Stimulated activated effector memory CD8-positive, alpha-beta T cell treated with anti-CD3 and anti-CD28 coated beads, Interleukin-12 subunit alpha, Interleukin-12 subunit beta, amount 100 ng/mL, for 72 hours (primary cell): Measurements from ENCODE around the gene PSMD5.

ENCODE experiments used
- ATAC-seq: fragments of 150-1000 bp; cut with Tn5 transposase; 2 replicates; pipeline ENCODE4 v1.10.0; 2021
- DNase-seq, 2 donors: peaks; one replicate each; pipeline ENCODE4 v3.0.0; 2021 to 2022; ENCODE audit warnings: low spot score in 2 of 2
- H3K27ac Mint-ChIP-seq: one replicate; pipeline ENCODE4 v1.8.0; 2022; ENCODE audit warnings: mild to moderate bottlenecking, mixed read lengths
- H3K36me3 Mint-ChIP-seq: one replicate; pipeline ENCODE4 v1.8.0; 2022; ENCODE audit warnings: mild to moderate bottlenecking, mixed read lengths
- H3K4me1 Mint-ChIP-seq: one replicate; pipeline ENCODE4 v1.8.0; 2022; ENCODE audit warnings: mixed read lengths
- H3K4me3 Mint-ChIP-seq: one replicate; pipeline ENCODE4 v1.8.0; 2022; ENCODE audit warnings: mild to moderate bottlenecking, mixed read lengths
- H3K9me3 Mint-ChIP-seq: one replicate; pipeline ENCODE4 v1.8.0; 2022; ENCODE audit warnings: mixed read lengths

PSMD5 gene

GRCh38 chr9:120842685-120843485 lies at the start of gene PSMD5:
PSMD5 (minus strand) TSS chr9:120842922; CDS start chr9:120842909, 13 bp downstream.
- H3K9me3 Mint-ChIP-seq = no peaks in the 10 kb centered on the region
- H3K27ac Mint-ChIP-seq = peak within 1 kb of the TSS; percentile 100
- peaks cover 74% of the 10 kb centered on the region for H3K4me1 Mint-ChIP-seq
- peak within 1 kb of the TSS; percentile 100 for H3K4me3 Mint-ChIP-seq
- ATAC-seq (peak; percentile 95), DNase-seq (peak; percentile 95 to 97)
- H3K36me3 Mint-ChIP-seq = peaks cover 97% of the 10 kb centered on the region

DNA sequence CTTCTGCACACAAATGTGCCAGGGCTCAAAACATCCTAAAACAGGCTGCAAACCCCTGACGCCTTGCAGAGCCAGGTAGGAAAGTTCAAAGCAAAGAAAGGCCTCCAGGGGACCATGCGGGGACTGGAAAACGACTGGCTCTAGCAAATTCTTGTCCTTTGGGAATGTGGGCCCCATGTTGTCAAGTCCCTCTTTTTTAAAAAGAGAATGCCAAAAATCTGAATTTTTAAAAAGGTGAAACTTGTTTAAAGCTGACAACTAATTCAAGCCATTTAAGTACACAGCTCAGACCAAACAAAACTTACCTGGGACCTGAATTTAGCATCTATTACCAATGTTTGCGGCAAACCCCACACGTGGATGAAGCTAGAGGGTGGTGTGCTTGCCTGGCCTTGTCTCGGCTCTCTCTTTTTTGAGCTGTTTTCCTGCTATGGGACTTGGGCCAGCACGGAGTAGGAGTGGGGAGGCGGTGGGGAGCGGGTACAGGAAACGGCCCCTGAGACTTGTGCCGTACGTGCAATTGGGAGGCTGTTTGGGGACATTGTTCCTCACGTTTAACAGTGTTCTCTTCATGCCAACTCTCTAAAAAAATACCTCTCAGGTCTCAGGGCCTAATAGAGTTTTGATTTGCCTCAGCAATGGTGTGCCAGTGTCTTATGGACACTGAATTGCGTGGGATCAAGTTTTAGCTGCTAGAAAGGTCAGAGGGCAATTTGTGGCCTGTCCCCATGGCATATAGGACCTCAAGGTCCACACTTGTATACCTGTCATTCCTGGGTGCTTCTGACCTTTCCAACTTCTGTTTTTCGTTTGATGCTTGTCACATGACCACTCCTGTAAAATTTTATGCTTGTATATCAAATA lies 49.4 kb upstream of the PSMD5 start:
- Mint-ChIP-seq H3K4me1 (peaks cover 54% of the 10 kb centered on the region), H3K27ac (peak overlapping the region; percentile 94), H3K36me3 (peaks cover 72% of the 10 kb centered on the region), H3K4me3 (peak overlapping the region; percentile 64), H3K9me3 (no peaks in the 10 kb centered on the region)
- ATAC-seq (peak; percentile 19), DNase-seq (peak in 1 of 2 donors; percentile 60)

GRCh38 chr9:120891245-120891883 lies 48.6 kb upstream of the PSMD5 start:
- Mint-ChIP-seq H3K9me3 (no peaks in the 10 kb centered on the region), H3K36me3 (peaks cover 64% of the 10 kb centered on the region), H3K4me1 (peaks cover 51% of the 10 kb centered on the region), H3K27ac (peak overlapping the region; percentile 94), H3K4me3 (peak overlapping the region; percentile 64)
- ATAC-seq = peak; percentile 61
- DNase-seq = peak in 1 of 2 donors; percentile 73

DNA sequence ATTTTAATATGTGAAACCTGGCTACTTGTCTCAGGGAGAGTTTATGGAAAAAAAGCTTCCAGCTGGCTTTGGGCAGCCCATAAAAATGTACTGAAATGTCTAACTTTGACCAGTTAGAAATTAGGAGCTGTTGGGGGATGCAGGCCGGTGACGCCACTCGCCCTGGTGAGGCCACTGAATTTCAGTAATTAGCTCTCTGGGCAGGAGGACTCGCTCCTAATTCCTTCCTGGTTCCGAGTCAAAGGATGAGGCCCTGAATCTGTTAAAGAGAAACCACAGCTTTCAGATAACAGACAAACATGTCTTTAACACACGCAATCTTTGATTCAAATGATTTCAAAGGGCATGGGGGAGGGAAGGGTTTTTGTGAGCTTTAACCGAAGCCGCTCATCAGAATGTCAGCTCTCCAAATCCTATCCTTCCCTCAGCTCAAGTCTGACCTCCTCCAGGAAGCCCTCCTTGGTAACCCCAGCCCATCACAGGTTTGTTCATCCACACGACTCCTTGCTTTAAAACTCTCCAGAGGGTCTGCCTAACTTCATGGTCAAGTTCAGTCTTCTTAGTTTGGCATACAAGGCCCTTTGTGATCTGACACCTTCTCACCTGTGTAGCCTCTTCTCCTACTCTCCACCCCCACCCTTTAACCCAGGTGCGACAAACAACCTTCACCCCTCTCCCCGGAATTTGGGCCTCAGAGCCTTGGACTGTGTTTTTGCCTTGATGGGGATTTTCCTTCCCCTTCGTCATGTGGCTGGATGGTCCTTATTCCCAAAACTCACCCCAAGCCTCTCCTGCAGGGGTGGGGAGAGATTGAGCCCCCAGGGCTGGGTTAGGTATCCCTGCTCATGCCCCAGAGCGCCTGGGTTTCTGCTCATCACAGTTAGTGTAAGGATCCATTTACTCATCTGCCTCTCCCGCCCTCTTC lies 47.9 kb upstream of the PSMD5 start:
- no peak for ATAC-seq
- DNase-seq = peak in 1 of 2 donors; percentile 60
- Mint-ChIP-seq H3K36me3 (peaks cover 56% of the 10 kb centered on the region), H3K9me3 (no peaks in the 10 kb centered on the region), H3K4me1 (peaks cover 56% of the 10 kb centered on the region), H3K27ac (peak overlapping the region; percentile 94), H3K4me3 (peak overlapping the region; percentile 64)

GRCh38 chr9:120889606-120890271 lies 47.0 kb upstream of the PSMD5 start:
- H3K9me3 Mint-ChIP-seq = no peaks in the 10 kb centered on the region
- peak overlapping the region; percentile 94 for H3K27ac Mint-ChIP-seq
- no peak for DNase-seq
- ATAC-seq = no peak
- H3K4me3 Mint-ChIP-seq = peak overlapping the region; percentile 64
- H3K36me3 Mint-ChIP-seq = peaks cover 48% of the 10 kb centered on the region
- H3K4me1 Mint-ChIP-seq = peaks cover 56% of the 10 kb centered on the region

DNA sequence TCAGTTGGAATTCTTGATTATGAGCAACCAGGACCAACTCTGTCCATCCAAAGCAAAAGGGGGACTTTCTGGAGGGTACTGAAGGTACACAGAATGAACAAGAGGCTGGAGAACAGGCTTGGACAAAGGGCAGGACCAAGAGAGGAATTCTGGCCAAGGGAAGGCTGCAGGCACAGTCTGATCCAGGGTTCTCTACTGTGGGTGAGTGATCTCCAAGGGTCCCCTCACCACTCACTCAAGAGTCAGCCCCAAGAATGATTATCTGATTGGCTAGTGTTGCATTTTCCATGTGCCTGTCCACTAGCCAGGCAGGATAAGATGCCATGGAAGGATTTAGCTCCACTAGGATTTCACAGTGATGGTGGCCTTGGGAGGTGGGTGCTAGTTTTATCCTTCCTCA lies 45.9 kb upstream of the PSMD5 start:
- peak overlapping the region; percentile 94 for H3K27ac Mint-ChIP-seq
- no peaks in the 10 kb centered on the region for H3K9me3 Mint-ChIP-seq
- DNase-seq (no peak), ATAC-seq (no peak)
- H3K4me1 Mint-ChIP-seq = peaks cover 56% of the 10 kb centered on the region
- peaks cover 37% of the 10 kb centered on the region for H3K36me3 Mint-ChIP-seq
- H3K4me3 Mint-ChIP-seq = no peak overlapping the region

GRCh38 chr9:120886490-120886967 lies 43.8 kb upstream of the PSMD5 start:
- H3K36me3 Mint-ChIP-seq = peaks cover 16% of the 10 kb centered on the region
- H3K4me1 Mint-ChIP-seq = peaks cover 43% of the 10 kb centered on the region
- no peak overlapping the region for H3K4me3 Mint-ChIP-seq
- ATAC-seq = peak; percentile 50
- H3K9me3 Mint-ChIP-seq = no peaks in the 10 kb centered on the region
- no peak overlapping the region for H3K27ac Mint-ChIP-seq
- no peak for DNase-seq

DNA sequence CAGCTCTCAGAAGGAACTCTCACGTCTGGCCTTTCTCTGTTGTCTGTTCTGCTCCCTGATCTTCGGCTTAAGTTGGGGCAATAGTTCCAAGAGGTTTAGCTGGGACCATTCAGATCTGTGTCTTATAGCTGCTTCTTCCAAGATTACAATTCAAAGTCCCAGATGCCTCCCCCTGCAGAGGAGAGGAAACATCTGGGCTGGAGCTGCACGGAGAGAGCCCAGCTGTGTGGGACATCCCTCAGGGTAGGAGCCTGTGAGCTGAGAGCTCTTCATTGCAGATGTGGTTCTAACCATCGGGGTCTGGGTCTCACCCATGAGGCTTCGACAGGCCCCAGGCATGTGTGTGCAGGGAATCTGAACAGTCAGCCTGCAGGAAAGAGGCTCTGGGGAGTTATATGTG lies 43.2 kb upstream of the PSMD5 start:
- DNase-seq = no peak
- Mint-ChIP-seq H3K27ac (no peak overlapping the region), H3K4me3 (no peak overlapping the region), H3K9me3 (no peaks in the 10 kb centered on the region), H3K4me1 (peaks cover 37% of the 10 kb centered on the region), H3K36me3 (peaks cover 10% of the 10 kb centered on the region)
- ATAC-seq = peak; percentile 4

GRCh38 chr9:120885457-120885856 lies 42.7 kb upstream of the PSMD5 start:
- peaks cover 32% of the 10 kb centered on the region for H3K4me1 Mint-ChIP-seq
- H3K4me3 Mint-ChIP-seq = no peak overlapping the region
- no peak for ATAC-seq
- peaks cover 5% of the 10 kb centered on the region for H3K36me3 Mint-ChIP-seq
- H3K9me3 Mint-ChIP-seq = no peaks in the 10 kb centered on the region
- DNase-seq = no peak
- H3K27ac Mint-ChIP-seq = no peak overlapping the region

- Mint-ChIP-seq H3K36me3 (peaks cover 5% of the 10 kb centered on the region), H3K27ac (no peak overlapping the region), H3K4me1 (peaks cover 37% of the 10 kb centered on the region), H3K9me3 (no peaks in the 10 kb centered on the region), H3K4me3 (no peak overlapping the region)
- ATAC-seq (no peak), DNase-seq (no peak)
Measured at GRCh38 chr9:120883608-120883996, 40.9 kb upstream of the PSMD5 start.

GRCh38 chr9:120882935-120883607 lies 40.3 kb upstream of the PSMD5 start:
- Mint-ChIP-seq H3K4me3 (no peak overlapping the region), H3K9me3 (no peaks in the 10 kb centered on the region), H3K4me1 (peaks cover 42% of the 10 kb centered on the region), H3K27ac (no peak overlapping the region), H3K36me3 (peaks cover 11% of the 10 kb centered on the region)
- no peak for DNase-seq
- ATAC-seq = no peak

GRCh38 chr9:120879446-120879845 lies 36.7 kb upstream of the PSMD5 start:
- Mint-ChIP-seq H3K9me3 (no peaks in the 10 kb centered on the region), H3K4me3 (peak overlapping the region; percentile 86), H3K36me3 (peaks cover 44% of the 10 kb centered on the region), H3K4me1 (peaks cover 53% of the 10 kb centered on the region), H3K27ac (peak overlapping the region; percentile 94)
- ATAC-seq = no peak
- DNase-seq = no peak
